Measurements from ENCODE around the gene TH.

The TH gene

DNA sequence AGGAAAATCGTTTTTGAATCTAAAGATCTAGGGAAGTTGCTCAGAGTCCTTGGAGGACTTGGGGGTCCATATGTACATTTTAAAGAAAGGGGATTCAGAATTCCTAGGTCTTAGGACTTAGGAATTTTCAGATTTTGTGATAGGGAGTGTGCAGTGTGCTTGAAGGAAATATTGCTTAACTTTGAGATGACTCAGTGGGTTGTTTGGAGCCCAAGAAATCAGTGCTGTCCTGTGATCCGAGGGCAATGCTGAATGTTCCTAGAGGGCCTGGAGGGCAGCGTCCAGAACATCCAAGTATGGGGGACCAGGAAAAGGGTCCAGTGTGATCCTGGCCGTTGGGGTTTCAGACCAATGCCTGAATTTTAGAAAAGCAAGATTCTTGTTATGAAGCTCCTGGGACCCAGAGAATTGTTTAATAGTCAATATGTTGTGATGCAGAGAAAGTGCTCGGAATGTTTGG is 29.3 kb downstream of the TH start:
- no peak for DNase-seq (ENCODE audit: low read depth)

DNA sequence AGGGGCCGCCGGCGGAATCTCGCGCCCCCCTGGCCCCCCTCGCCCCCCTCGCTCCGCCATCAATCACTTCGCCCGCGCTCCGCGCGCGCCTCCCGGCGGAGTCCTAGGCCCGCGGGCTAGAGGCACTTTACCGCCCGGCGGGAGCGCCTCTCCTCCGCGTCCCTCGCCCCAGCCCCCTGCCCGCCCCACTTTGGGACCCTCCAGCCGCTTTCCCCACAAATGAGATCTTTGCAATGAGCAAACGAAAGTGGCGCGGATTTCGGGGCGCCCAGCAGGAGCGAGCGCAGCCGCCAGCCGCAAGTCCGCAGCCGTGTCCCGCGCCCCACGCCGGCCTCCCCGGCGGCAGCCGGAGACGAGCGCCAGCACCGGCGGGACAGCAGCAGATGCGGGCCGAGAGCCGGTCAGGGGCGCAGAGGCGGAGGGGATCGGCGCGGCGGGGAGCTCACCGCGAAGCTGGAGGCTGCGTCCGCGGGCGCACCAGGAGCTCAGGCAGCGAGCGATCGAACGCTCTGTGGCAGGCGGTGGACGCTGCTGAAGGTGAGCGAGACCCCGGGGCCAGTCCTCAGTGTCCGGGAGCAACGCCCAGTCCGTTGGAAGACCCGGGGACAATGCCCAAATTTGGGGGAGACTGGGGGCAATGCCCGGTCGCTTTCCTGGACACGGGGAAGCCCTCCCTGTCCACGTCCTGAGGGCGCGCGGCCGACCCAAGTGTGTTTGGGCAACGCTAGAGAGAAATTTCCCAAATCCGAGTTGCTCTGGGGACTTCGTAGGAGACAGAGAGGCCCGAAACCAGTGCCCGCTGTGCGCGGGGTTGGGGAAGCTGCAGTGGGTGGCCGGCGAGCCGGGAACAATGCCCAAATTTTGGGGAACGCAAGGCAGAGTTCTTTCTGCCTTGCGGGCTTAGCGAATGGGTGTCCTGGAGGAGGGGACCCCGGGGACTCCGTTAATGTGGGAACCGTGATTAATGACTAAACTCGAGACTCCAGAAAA is 30.9 kb downstream of the TH start:
- DNase-seq (ENCODE audit: low read depth): no peak

DNA sequence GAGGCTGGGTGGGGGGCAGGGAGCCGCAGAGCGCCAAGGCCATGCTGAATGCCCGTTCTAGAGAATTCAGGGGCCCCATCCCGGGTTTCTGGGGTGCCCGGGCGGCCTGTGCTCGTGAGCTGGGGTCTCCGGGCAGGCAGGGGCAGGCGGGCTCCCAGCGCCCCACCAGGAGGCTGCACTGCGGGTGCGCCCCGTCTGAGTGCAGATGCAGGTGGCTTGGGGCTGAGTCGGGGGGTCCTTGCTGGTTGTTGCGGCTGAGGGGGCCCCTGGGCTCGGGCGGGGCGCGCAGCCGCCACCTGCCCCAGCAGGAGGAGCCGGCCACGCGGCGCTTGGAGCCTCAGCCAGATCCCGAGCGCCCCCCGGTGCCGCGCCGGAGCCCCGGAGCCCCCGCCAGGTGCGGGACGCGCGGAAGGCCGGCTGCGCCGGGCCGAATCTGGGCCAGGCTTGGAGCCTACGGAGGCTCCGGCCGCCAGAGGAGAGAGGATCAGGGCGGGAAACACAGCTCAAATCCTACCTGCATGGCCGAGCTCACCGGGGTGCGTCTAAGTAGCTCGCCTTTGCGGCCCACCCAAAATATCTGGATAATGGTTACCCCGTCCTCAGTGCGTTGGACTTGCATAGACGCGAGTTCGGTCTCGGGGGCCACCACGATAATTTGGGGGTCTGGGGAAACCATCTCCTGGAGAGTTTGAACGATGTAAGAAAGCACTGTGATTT is 31.8 kb downstream of the TH start:
- no peak for DNase-seq (ENCODE audit: low read depth)

DNA sequence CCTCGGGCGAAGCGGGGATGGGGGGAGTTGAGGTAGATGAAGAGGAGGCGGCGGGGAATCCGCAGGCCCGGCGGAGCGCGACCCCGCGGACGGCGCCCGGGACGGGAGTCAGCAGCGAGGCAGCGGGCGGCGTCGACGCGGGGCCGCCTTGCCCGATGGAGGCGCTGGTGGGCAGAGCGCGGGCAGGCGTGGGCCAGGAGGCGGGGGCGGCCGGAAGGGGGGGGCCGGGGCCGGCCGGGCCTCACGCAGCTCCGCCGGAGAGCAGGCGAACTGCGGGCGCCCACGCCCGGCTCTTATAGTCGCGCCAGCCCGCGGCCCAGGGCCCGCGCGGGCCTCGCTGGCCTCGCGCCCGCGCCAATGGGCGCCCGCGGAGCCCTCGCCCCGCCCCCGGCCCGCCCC is 32.5 kb downstream of the TH start, which contains the start of gene IGF2:
Gene IGF2 (minus strand): TSS at position 267 of the 399 bp plus-strand sequence. CDS start 3,866 bp downstream, outside the sequence.
- DNase-seq (ENCODE audit: low read depth): no peak

DNA sequence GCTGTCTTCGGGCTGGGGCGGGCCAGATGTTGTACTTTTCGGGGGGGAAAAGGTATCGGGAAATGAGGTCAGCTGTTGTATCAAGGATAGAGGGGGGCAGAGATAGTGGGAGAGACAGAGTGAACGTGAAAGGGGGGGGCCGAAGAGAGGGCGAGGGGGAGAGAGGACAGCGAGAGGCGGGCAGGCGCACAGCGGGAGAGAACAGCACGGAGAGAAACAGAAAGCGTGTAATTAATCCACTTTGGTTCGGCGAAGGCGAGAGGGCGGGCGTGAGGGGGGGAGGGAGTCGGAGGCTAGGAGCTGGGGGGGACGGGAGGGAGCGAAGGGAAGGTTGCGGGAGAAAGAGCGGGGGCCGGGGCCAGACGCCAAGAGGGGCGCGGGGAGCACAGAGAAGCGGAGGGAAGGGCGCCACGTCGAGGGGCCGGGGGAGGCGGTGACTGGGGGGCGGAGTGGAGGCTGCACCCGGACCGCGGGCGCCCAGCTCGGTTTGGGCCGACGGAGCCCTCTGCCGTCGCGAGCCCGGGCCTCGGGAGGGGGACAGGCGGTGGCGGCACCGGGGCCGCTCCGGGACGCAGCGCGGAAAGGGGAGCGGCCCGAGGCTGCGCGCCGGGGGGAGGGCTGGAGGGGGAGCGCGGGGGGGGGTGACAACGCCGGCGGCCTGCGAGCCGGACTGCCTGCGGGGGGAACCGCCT is 33.0 kb downstream of the TH start:
- no peak for DNase-seq (ENCODE audit: low read depth)

DNA sequence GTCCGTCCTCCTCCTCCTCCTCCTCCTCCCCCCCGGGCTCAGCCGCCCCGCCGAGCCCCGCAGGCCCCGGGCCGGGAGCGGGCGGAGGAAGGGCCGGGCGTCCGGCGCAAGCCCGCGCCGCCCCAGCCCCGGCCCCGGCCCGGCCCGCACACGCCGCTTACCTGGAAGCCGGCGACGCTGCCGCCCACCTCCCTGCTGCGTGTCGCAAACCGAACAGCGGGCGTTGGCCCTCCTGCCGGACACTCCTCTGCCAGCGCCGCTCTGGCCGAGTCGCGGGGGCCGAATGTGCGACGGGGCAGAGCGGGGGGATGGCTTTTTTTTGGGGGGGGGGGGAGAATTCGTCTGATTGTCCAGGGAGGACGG is 33.6 kb downstream of the TH start:
- DNase-seq (ENCODE audit: low read depth): no peak

DNA sequence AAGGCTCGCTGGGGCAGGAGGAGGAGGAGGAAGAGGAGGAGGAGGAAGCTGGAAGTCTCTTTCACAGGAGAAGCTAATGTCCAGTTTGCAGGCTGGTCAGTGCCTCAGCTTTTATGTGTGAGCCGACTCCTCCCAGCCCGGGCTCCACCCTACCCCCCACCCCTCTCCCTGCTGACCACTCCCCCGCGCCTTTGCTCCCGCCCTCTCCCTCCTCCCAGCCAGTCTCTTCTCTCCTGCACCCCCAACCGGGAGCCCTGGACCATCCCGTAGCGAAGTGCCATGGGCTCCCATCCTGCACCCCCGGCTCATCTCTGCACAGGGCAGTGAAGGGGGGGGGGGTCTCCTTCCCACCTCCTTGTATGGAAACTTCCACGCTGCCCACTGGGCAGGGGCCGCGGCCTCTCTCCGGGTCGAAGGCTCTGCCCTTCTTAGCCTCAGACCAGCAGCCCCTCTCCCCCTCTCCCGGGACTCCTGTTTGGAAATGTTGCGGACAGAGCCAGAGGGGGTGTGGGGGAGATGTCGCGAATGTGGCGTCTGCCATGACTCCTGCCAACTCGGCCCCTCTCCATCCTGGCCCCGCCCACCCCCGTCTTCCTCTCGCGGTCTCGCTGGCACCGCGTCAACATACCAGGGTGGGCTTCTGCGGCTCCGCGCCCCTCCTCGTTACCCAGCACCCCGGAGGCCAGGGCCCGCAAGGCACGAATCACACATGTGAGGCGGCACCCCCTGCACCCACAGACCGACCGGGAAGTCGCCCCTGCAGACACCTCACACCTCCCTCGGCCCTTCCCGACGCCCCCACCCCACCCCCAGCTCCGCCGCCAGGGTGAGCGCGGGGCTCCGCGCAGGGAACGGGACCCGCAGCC is 34.2 kb downstream of the TH start:
- no peak for DNase-seq (ENCODE audit: low read depth)

DNA sequence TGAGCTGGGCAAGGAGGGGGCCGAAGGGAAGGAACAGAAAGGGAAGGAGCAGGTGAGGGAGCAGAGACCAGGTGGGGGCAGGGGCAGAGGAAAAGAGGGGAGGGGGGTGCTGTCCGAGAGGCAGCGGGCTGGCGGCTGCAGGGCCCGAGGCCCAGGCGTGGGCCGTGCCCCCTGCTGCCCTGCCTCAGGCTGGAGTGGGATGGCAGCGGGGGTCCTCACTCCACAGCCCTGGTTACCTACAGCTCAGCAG is 34.7 kb downstream of the TH start:
- DNase-seq (ENCODE audit: low read depth): no peak

DNA sequence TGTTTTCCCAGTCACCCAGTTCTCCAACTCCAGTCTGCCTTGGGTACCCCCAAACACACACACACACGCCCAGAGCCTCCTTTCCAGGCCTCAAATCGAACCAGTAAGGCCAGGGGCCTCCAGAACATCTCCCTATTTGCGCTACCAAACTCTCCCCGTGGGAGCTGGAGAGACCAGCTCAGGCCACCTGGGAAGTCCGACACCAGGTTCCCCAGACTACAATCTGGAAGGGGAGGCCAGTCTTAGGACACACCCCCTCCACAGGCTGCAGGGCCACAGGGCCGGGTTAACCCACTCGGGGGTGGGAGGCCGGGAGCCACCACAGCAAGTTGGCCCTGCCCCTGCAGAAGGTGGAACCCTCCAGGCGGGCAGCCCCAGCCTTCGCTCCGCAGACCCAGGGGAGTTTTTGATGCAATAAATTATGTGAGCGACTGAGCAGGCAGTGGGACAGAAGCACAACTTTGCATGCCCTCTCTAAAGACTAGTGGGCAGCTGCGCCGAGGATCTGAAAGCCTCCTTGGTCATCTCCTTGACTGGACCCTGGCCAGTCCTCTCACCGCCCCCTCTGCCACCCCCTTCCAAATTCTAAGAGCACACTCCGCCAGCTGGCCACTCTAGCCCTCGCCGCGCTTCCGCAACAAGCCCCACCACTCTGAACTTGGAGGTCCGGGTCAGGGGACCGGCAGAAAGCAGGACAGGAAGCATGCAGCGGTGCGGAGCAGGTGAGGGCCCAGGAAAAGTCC is 35.2 kb downstream of the TH start:
- DNase-seq (ENCODE audit: low read depth): no peak

DNA sequence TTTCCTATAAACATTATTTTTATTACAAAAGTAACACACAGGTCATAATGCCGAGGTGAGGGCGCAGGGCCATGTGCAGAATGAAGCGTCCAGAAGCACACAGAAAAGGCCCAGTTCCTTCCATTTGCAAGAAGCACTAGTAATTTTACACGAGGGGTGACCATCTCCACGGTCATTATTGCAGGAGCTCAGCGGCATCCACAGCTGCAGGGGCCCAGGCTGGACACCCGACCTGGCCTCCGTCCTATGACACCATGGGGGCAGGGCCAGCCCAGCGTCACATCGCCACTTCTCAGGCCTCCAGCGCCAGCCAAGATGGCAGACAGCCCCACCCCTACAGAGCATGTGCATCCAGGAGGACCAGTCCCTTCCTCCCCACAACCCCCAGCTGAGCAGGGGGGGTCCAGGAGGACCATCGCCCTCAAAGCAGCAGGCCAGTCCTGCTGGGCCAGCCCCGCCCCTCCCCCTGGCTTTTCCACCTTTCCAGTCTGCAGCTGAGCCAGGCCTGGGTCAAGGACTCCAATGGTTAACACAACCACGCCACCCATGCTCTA is 35.9 kb downstream of the TH start:
- DNase-seq (ENCODE audit: low read depth): no peak

DNA sequence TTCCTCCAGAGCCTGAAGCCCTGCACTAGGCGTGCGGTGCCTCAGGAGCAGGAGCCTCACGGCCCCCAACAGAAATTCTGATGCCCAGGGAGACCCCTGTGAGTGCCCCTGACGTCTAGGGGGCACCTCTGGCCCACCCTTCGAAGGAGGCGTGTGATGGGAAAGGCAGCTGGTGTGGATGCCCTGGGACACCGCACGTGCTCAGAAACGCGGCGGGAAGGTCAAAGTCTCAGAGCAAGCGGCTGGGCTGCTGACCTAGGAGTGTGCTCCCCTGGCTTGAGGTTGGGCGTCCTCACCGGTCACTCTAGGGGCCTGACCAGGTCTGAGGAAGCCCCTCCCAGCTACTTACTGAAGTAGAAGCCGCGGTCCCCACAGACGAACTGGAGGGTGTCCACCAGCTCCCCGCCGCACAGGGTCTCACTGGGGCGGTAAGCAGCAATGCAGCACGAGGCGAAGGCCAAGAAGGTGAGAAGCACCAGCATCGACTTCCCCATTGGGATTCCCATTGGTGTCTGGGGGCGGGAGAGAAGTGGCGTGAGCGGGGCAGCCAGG is 36.5 kb downstream of the TH start:
- no peak for DNase-seq (ENCODE audit: low read depth)

DNA sequence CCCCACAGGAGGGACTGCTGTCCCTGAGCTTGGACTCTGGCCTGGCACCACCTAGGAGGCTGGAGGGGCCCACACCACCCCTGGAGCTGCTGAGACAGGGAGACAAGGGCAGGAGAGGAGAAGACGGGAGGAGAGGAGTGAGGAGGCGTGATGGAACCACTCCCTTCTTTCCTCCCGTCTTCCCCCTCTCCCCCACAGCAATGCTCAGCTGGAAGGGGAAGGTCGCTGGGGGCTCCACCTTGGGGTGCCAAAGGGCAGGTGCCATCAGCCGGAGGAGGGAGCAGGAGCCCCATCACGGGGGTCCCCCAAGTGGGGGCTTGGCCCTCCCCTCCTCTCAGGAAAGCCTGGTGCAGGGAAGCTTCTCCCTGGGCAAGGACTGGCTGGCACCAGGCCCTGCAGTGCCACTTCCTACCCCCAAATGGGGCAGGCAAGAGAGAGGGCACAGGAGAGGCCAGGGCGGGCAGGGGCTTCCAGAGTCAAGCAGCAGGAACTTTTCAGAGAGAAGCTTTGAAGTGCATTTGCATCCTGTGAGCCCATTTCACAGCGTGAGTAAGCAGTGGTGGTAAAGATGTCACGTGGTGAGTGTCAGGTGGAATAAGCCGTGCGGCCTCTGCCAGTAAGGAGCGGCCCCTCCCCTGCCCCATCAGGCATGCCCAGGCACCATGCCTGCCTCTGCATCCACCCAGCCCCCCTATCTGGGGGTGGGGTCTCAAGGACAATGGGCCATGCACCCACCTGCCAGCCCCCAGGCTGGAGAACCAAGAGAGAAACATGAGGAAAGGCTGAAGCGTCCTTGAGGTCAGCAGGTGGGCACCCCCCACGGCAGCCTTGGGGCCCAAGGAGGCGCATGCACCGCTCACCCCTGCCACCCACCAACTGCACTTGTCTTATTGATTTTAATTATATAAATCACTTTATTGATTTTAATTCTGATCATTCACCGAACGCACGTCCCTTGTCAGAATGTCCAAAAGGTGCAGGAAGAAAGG is 37.3 kb downstream of the TH start:
- no peak for DNase-seq (ENCODE audit: low read depth)

DNA sequence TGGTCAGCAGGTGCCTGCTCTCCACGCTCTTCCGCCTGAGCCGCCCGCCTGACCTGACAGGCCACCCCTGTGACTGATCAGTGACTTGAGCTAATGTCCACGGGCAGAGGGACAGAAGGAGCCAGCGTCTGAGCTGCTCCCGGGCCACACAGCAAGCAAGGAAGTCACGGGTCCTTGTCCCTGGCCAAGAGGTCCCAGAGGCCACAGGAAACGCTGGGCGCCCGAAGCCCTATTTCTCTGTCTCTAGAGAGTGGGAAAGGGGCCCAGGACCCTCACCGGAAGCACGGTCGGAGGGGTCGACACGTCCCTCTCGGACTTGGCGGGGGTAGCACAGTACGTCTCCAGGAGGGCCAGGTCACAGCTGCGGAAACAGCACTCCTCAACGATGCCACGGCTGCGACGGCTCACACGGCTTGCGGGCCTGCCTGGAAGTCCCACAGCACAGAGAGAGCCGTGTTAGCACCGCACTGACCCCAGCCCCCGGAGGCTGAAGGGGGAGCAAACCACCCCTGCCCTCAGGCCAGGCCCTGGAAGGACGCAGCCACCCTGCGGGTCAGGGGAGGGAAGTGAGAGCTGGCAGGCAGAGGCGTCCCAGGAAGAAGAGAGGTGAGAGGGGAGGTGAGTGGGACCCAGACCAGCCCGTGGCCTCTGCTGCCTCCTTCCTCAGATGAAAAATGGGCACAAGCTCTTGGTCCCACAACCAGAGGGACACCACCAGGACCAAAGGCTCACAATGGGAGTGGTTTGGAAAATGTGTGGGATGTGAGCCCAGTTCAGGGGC is 38.2 kb downstream of the TH start:
- DNase-seq (ENCODE audit: low read depth): no peak

DNA sequence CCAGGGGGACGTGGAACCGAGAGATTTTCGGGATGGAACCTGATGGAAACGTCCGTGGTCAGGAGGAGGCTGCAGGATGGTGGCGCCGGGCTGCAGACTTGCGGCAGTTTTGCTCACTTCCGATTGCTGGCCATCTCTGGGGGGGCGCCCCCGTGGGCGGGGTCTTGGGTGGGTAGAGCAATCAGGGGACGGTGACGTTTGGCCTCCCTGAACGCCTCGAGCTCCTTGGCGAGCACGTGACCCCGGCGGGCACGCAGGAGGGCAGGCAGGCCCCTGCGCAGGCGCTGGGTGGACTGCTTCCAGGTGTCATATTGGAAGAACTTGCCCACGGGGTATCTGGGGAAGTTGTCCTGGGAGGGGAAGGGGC is 38.8 kb downstream of the TH start:
- DNase-seq (ENCODE audit: low read depth): no peak

DNA sequence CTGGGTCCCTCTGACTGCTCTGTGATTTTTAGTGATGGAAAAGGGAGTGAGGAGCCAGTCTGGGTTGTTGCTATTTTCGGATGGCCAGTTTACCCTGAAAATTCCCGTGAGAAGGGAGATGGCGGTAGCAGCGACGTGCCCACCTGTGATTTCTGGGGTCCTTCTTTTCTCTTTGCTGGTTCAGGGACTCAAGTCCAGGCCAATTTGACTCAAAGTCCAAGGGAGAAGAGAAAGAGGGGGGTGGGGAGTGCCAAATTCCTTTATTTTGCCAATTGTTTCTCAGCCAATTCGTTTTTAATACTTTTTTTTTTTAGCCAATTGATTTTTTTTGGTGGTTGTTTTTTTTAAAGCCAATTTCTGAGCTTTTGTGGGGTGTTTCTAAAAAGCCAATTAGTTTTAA is 39.4 kb downstream of the TH start:
- DNase-seq (ENCODE audit: low read depth): no peak

DNA sequence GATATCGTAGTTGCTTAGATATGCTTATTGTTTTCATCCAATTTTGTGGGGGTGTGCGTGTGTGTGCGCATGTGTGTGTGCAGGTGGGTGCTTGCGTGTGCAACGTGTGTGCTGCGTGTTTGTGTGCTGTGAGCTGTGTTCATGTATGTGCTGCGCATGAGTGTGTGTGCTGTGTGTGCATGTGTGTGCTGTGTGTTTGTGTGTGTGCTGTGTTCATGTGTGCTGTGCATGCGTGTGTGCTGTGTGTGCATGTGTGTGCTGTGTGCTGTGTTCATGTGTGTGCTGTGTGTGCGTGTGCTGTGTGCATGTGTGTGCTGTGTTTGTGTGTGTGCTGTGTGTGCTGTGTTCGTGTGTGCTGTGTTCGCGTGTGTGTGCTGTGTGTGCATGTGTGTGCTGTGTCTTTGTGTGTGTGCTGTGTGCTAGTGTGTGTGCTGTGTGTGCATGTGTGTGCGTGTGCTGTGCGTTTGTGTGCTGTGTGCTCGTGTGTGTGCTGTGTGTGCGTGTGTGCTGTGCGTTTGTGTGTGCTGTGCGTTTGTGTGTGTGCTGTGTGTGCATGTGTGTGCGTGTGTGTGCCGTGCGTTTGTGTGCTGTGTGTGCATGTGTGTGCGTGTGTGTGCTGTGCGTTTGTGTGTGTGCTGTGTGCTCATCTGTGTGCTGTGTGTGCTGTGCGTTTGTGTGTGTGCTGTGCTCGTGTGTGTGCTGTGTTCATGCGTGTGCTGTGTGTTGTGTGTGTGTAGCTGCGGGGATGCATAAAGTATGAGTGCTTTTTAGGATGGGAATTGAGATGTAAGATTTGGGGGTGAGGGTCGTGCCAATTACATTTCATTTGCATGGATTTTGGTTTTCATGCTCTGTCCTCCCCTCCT is 40.0 kb downstream of the TH start:
- DNase-seq (ENCODE audit: low read depth): no peak

DNA sequence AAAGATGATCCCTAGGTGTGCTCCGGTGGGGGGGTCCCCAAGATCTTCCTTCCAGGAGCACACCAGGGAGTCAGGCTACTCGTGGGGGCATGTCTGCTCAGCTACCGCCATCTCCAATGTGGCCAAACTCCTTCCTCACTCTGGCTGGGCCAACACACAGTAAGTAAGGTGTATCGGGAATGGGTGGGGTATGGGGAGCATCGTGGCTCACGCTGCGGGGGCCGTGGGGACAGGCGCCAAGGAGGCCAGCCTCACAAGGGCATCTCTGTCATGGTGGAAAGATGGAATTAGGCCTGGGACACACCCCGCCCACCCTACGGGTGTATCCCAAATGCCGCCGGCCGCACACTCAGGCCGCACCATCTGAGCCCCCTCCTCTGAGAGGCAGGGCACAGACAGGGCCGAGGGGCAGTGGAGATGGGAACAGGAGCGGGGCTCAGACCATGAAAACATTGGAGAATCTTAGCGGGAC is 40.7 kb downstream of the TH start:
- DNase-seq (ENCODE audit: low read depth): no peak
